Lung (tissue), 12 donors: ENCODE results near the gene SNAP23. TPM values are rescaled to one million over a fixed set of nuclear protein-coding genes. Genes with fewer than 3 reads are reported as not detected.
A peak's percentile ranks its signal among the peaks of the same experiment; 100 is the strongest.

ENCODE experiments used
- ATAC-seq: fragments of 200-7000 bp; cut with Tn5 transposase; one replicate; pipeline ENCODE4 v1.9.1; 2020; ENCODE audit warnings: moderate number of reproducible peaks; ENCODE audit not compliant: insufficient read depth, low FRiP score
- DNase-seq, 3 donors: peaks; one replicate each; pipeline ENCODE4 v3.0.0-alpha.2; 2013 to 2017
- H3K27ac ChIP-seq, 2 donors: one replicate each; pipeline ENCODE4 v1.5.1; 2013; ENCODE audit warnings: mild to moderate bottlenecking in 2 of 2, moderate library complexity in 2 of 2, control low read depth in 1 of 2, inconsistent platforms in 1 of 2, low read depth in 1 of 2, low read length in 1 of 2
- H3K27me3 ChIP-seq, 3 donors: one replicate each; pipeline ENCODE4 v1.5.1; 2013; ENCODE audit warnings: low read length in 2 of 3; ENCODE audit not compliant: control insufficient read depth in 3 of 3, insufficient read depth in 3 of 3
- H3K36me3 ChIP-seq, 4 donors: one replicate each; pipeline ENCODE4 v1.5.1; 2013; ENCODE audit warnings: low read length in 4 of 4, mild to moderate bottlenecking in 1 of 4, moderate library complexity in 1 of 4; ENCODE audit not compliant: control insufficient read depth in 4 of 4, insufficient read depth in 4 of 4
- H3K4me1 ChIP-seq, 5 donors: one replicate each; pipeline ENCODE4 v1.5.1; 2013; ENCODE audit warnings: low read length in 5 of 5, mild to moderate bottlenecking in 2 of 5, moderate library complexity in 1 of 5; ENCODE audit not compliant: control insufficient read depth in 5 of 5, insufficient read depth in 5 of 5
- H3K4me3 ChIP-seq: one replicate; pipeline ENCODE4 v1.5.1; 2013; ENCODE audit warnings: mild to moderate bottlenecking, control low read depth, moderate library complexity
- H3K9ac ChIP-seq, 2 donors: one replicate each; pipeline ENCODE4 v1.5.1; 2013; ENCODE audit warnings: low read length in 2 of 2, control low read depth in 1 of 2; ENCODE audit not compliant: insufficient read depth in 1 of 2
- H3K9me3 ChIP-seq, 4 donors: one replicate each; pipeline ENCODE4 v1.5.1; 2013; ENCODE audit warnings: low read length in 3 of 4, mild to moderate bottlenecking in 1 of 4, moderate library complexity in 1 of 4; ENCODE audit not compliant: control insufficient read depth in 4 of 4, insufficient read depth in 3 of 4
- WGBS, 2 donors: extraction: QIAGEN DNeasy Blood & Tissue Kit; methylation state at CpG; one replicate each; pipeline ENCODE4 v1.1.7; 2013; 5-methylcytosine and 5-hydroxymethylcytosine counted together
- polyA plus RNA-seq, 2 donors: library from polyadenylated mRNA; stranded (reverse); fragments of 200-250 nt; gene quantifications; one replicate each; pipeline ENCODE4 v1.2.1, GENCODE V29; 2013
- total RNA-seq, 2 donors: library from RNA; depleted of rRNA in 1 of 2; stranded (reverse); fragments of >200 nt in 1 of 2; gene quantifications; one replicate each; pipeline ENCODE4 v1.2.1, GENCODE V29; 2014 to 2021
- TF ChIP-seq, protein P1 (sequence below): IDR thresholded peaks from 2 replicates; pipeline ENCODE4 v1.5.1; 2012; ENCODE audit warnings: mild to moderate bottlenecking; ENCODE audit errors: control extremely low read depth, extremely low read depth
- donor health status: control.
- donor health status: control.
- donor health status: Bipolar disorder and iron deficiency.
- donor health status: healthy.
- donor health status: DM: yes; HTN: yes; CAD: no.

Gene SNAP23
- total and polyA plus RNA-seq, 4 donors, result 58.2 to 96.0 (median 62.9) TPM

DNA sequence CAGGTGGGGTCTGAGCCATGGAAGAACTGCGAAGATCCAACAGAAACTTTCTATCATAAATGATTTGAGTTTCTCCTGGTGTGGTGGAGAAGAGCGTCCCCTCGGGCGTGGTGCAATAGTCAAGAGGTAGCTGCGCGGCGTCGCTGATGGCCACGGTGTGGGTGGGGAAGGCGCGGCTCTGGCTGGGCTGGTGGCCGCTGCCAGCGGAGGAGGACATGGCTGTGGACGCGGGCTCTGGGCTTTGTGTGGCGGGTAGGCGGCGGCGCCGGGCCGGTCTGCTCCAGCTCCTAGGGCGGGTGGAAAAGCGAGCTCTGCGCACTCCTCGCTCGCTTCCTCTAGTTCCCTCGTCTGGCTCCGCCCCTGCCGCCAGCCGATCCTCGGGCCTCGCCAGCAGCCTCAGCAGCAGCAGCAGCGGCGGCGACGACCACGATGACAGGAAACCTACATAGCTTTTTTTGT, 85.9 kb downstream of the SNAP23 start:
- Histone ChIP-seq H3K9ac (peak overlapping the region in 1 of 2 donors; percentile 38), H3K9me3 (peaks cover 0 to 1% (median 0%) of the 10 kb centered on the region in 4 donors), H3K4me1 (peaks cover 4 to 49% (median 6%) of the 10 kb centered on the region in 5 donors), H3K4me3 (peak overlapping the region; percentile 21), H3K36me3 (peaks cover 0 to 5% (median under 1%) of the 10 kb centered on the region in 4 donors), H3K27ac (peak overlapping the region; percentile 83), H3K27me3 (no peaks in the 10 kb centered on the region)
- WGBS, 2 donors, result 1% methylated on average over 37 of the region's 37 CpGs
- ATAC-seq, result peak; percentile 91
- TF ChIP-seq, protein P1, sequence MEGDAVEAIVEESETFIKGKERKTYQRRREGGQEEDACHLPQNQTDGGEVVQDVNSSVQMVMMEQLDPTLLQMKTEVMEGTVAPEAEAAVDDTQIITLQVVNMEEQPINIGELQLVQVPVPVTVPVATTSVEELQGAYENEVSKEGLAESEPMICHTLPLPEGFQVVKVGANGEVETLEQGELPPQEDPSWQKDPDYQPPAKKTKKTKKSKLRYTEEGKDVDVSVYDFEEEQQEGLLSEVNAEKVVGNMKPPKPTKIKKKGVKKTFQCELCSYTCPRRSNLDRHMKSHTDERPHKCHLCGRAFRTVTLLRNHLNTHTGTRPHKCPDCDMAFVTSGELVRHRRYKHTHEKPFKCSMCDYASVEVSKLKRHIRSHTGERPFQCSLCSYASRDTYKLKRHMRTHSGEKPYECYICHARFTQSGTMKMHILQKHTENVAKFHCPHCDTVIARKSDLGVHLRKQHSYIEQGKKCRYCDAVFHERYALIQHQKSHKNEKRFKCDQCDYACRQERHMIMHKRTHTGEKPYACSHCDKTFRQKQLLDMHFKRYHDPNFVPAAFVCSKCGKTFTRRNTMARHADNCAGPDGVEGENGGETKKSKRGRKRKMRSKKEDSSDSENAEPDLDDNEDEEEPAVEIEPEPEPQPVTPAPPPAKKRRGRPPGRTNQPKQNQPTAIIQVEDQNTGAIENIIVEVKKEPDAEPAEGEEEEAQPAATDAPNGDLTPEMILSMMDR, result no peak
- DNase-seq, result peak; percentile 88 to 94 (median 90)

Other genes with a start within 250 kb of the SNAP23 start
- 100 to 1,000 TPM in 1 of 2 donors, 10 to 100 TPM in 1; 73.9 to 105 TPM for gene GANC, start 222.4 kb upstream of the SNAP23 start, total RNA-seq
- 10 to 100 TPM; 19.6 to 33.4 TPM for gene GANC, start 222.4 kb upstream of the SNAP23 start, polyA plus RNA-seq
- 100 to 1,000 TPM; 110 to 196 TPM for gene TMEM87A, start 222.2 kb upstream of the SNAP23 start, total RNA-seq
- gene TMEM87A, start 222.2 kb upstream of the SNAP23 start, polyA plus RNA-seq, result 10 to 100 TPM; 50.3 to 63.8 TPM
- gene CAPN3, start 136.1 kb upstream of the SNAP23 start, total RNA-seq, result 10 to 100 TPM; 20.9 to 28.4 TPM
- 10 to 100 TPM; 12.1 to 56.6 TPM for gene CAPN3, start 136.1 kb upstream of the SNAP23 start, polyA plus RNA-seq
- gene ZNF106, start 4.5 kb upstream of the SNAP23 start, total RNA-seq, result 10 to 100 TPM; 63.6 to 67.5 TPM
- gene ZNF106, start 4.5 kb upstream of the SNAP23 start, polyA plus RNA-seq, result 10 to 100 TPM; 10.9 to 18.8 TPM
- 10 to 100 TPM; 27.3 to 31.9 TPM for gene LRRC57, start 53.2 kb downstream of the SNAP23 start, total RNA-seq
- 10 to 100 TPM in 1 of 2 donors, 1 to 10 TPM in 1; 6.9 to 10.9 TPM for gene LRRC57, start 53.2 kb downstream of the SNAP23 start, polyA plus RNA-seq
- gene HAUS2, start 53.2 kb downstream of the SNAP23 start, total RNA-seq, result 10 to 100 TPM; 19.4 to 32.3 TPM
- gene HAUS2, start 53.2 kb downstream of the SNAP23 start, polyA plus RNA-seq, result 10 to 100 TPM; 12.9 to 13.5 TPM
- gene STARD9, start 80.0 kb downstream of the SNAP23 start, total RNA-seq, result 10 to 100 TPM; 12.3 to 27.6 TPM
- gene STARD9, start 80.0 kb downstream of the SNAP23 start, polyA plus RNA-seq, result 1 to 10 TPM; 2.4 to 9.3 TPM
- 10 to 100 TPM; 13.8 to 15.2 TPM for gene CDAN1, start 241.5 kb downstream of the SNAP23 start, total RNA-seq
- gene CDAN1, start 241.5 kb downstream of the SNAP23 start, polyA plus RNA-seq, result 10 to 100 TPM in 1 of 2 donors, 1 to 10 TPM in 1; 4.2 to 10.6 TPM